SK-N-SH (cell line): ENCODE results near the gene PFKFB2. TPM values are rescaled to one million over a fixed set of nuclear protein-coding genes. Genes with fewer than 3 reads are reported as not detected.

Experiments used
- CTCF ChIA-PET: fragments of 300-600, 350-600 bp; formaldehyde crosslinking; extraction: SDS; loops from one replicate; lab custom pipeline; 2021; lab: Yijun Ruan, JAX
- POLR2A ChIA-PET: fragments of 350-600 bp; sonication (Branson Sonifier 250); formaldehyde crosslinking; extraction: SDS; loops from one replicate; lab custom pipeline; 2020; ENCODE audit warnings: antibody characterized with exemption, inconsistent platforms; lab: Yijun Ruan, JAX
- DNase-seq: peaks from one replicate; pipeline ENCODE4 v3.0.0; 2012
- H2AFZ ChIP-seq: fragments of 200-600 bp; sonication (generic); 2 replicates; pipeline ENCODE4 v1.8.1; 2016; ENCODE audit warnings: antibody characterized with exemption, mild to moderate bottlenecking, low read depth
- H3F3A ChIP-seq: fragments of 200-600 bp; sonication (generic); replicated peaks from 2 replicates; pipeline ENCODE3; 2016; ENCODE audit warnings: antibody characterized with exemption, mild to moderate bottlenecking; ENCODE audit not compliant: insufficient read depth
- H3K27ac ChIP-seq, 2 experiments: fragments of 200-500 bp in 1 of 2; fragments of 200-600 bp in 1 of 2; sonication (Bioruptor generic) in 1 of 2; sonication (generic), shearing (Covaris generic) in 1 of 2; 2 replicates each; pipeline versions ENCODE4 v1.5.1 to v1.6.1; 2014 to 2016; ENCODE audit warnings: low read depth in 2 of 2, inconsistent platforms in 1 of 2, low read length in 1 of 2, mild to moderate bottlenecking in 1 of 2, mixed read lengths in 1 of 2
- H3K27me3 ChIP-seq: fragments of 200-600 bp; sonication (generic), shearing (Covaris generic); 2 replicates; pipeline ENCODE4 v1.6.1; 2016; ENCODE audit warnings: mixed run types; ENCODE audit not compliant: insufficient read depth
- H3K36me3 ChIP-seq, 2 experiments: fragments of 200-500 bp in 1 of 2; fragments of 200-600 bp in 1 of 2; sonication (Bioruptor generic) in 1 of 2; sonication (generic) in 1 of 2; replicated peaks in 1 of 2; 2 replicates each; pipeline versions ENCODE3 to v1.5.1; 2014 to 2016; ENCODE audit warnings: low read length in 1 of 2, mild to moderate bottlenecking in 1 of 2; ENCODE audit not compliant: insufficient read depth in 2 of 2, control insufficient read depth in 1 of 2
- H3K4me1 ChIP-seq, 2 experiments: fragments of 200-500 bp in 1 of 2; fragments of 200-600 bp in 1 of 2; sonication (Bioruptor generic) in 1 of 2; sonication (generic), shearing (Covaris generic) in 1 of 2; 2 replicates each; pipeline versions ENCODE4 v1.5.1 to v1.6.1; 2014 to 2016; ENCODE audit warnings: low read depth in 1 of 2, low read length in 1 of 2, mixed run types in 1 of 2; ENCODE audit not compliant: insufficient read depth in 2 of 2, control insufficient read depth in 1 of 2
- H3K4me2 ChIP-seq: fragments of 200-600 bp; sonication (generic), shearing (Covaris generic); 2 replicates; pipeline ENCODE4 v1.6.1; 2017; ENCODE audit warnings: mixed run types
- H3K4me3 ChIP-seq, 2 experiments: fragments of 200-500 bp in 1 of 2; fragments of 200-600 bp in 1 of 2; sonication (Bioruptor generic) in 1 of 2; sonication (generic), shearing (Covaris generic) in 1 of 2; 2 replicates each; pipeline versions ENCODE4 v1.5.1 to v1.8.1; 2014 to 2016; ENCODE audit warnings: low read depth in 2 of 2, inconsistent platforms in 1 of 2, low read length in 1 of 2, mild to moderate bottlenecking in 1 of 2, mixed read lengths in 1 of 2, moderate library complexity in 1 of 2
- H3K79me2 ChIP-seq: fragments of 200-600 bp; sonication (generic); 2 replicates; pipeline ENCODE4 v1.8.1; 2017; ENCODE audit warnings: mild to moderate bottlenecking; ENCODE audit not compliant: insufficient read depth
- H3K9ac ChIP-seq: fragments of 200-600 bp; sonication (generic); 2 replicates; pipeline ENCODE4 v1.6.1; 2017; ENCODE audit warnings: mixed run types
- H3K9me2 ChIP-seq: fragments of 200-600 bp; sonication (generic); 2 replicates; pipeline ENCODE4 v1.6.1; 2017; ENCODE audit warnings: mixed run types
- H3K9me3 ChIP-seq: fragments of 200-600 bp; sonication (generic); 2 replicates; pipeline ENCODE4 v1.6.1; 2017; ENCODE audit warnings: mixed run types, mild to moderate bottlenecking, moderate library complexity
- H4K20me1 ChIP-seq: fragments of 200-600 bp; sonication (generic); 2 replicates; pipeline ENCODE4 v1.6.1; 2017; ENCODE audit warnings: mild to moderate bottlenecking, mixed run types; ENCODE audit not compliant: insufficient read depth
- CHD2 ChIP-seq: fragments of 150-350 bp; IDR thresholded peaks from 2 replicates; pipeline ENCODE4 v1.6.1; 2018; ENCODE audit warnings: low read length; ENCODE audit not compliant: partially characterized antibody
- EP300 ChIP-seq, 2 experiments: IDR thresholded peaks; 2 replicates each; pipeline versions ENCODE4 v1.4.0 to v1.6.1; 2012; ENCODE audit warnings: borderline replicate concordance in 1 of 2, low read depth in 1 of 2, low read length in 1 of 2
- EZH2phosphoT487 ChIP-seq: fragments of 200-600 bp; sonication (generic); IDR thresholded peaks from 2 replicates; pipeline ENCODE4 v1.6.1; 2017; ENCODE audit warnings: low read depth, mixed run types, mild to moderate bottlenecking, antibody characterized with exemption, moderate library complexity, borderline replicate concordance
- FOSL2 ChIP-seq: IDR thresholded peaks from 2 replicates; pipeline ENCODE4 v1.4.0; 2012; ENCODE audit warnings: low read depth, mild to moderate bottlenecking, moderate library complexity, borderline replicate concordance
- FOXJ3 ChIP-seq: sonication (generic); formaldehyde crosslinking; IDR thresholded peaks from 2 replicates; pipeline ENCODE4 v1.5.1; 2020; ENCODE audit warnings: mild to moderate bottlenecking, missing genetic modification reagents
- FOXM1 ChIP-seq: IDR thresholded peaks from 2 replicates; pipeline ENCODE4 v1.4.0; 2012; ENCODE audit warnings: low read depth, mild to moderate bottlenecking
- JUND ChIP-seq: IDR thresholded peaks from 2 replicates; pipeline ENCODE4 v1.4.0; 2012
- MEF2A ChIP-seq: IDR thresholded peaks from 2 replicates; pipeline ENCODE4 v1.4.0; 2012; ENCODE audit warnings: low read depth, borderline replicate concordance
- RCOR1 ChIP-seq: fragments of 150-350 bp; IDR thresholded peaks from 2 replicates; pipeline ENCODE4 v1.6.1; 2017; ENCODE audit warnings: antibody characterized with exemption, low read length
- REST ChIP-seq: IDR thresholded peaks from 2 replicates; pipeline ENCODE4 v1.6.1; 2012; ENCODE audit warnings: mild to moderate bottlenecking, low read depth, low read length, moderate library complexity
- SMC3 ChIP-seq: IDR thresholded peaks from 2 replicates; pipeline ENCODE4 v1.6.1; 2012; ENCODE audit warnings: low read depth, low read length, improper control_type of control experiment
- TEAD4 ChIP-seq: IDR thresholded peaks from 2 replicates; pipeline ENCODE4 v1.4.0; 2012; ENCODE audit warnings: mild to moderate bottlenecking, borderline replicate concordance; ENCODE audit not compliant: insufficient read depth
- WGBS: methylation state at CpG from one replicate; pipeline ENCODE4 v1.1.6; 2017; ENCODE audit warnings: low lambda C conversion rate; 5-methylcytosine and 5-hydroxymethylcytosine counted together
- polyA plus RNA-seq, 3 experiments: library from polyadenylated mRNA; depleted of rRNA; stranded (reverse); fragments of >200 nt; gene quantifications; 2 replicates each; pipeline ENCODE4 v1.2.3, GENCODE V29; 2012
- TF ChIP-seq, protein P1 (sequence below): IDR thresholded peaks from 2 replicates; pipeline ENCODE4 v1.4.0; 2012; ENCODE audit warnings: low read depth, borderline replicate concordance

Gene PFKFB2
- polyA plus RNA-seq, 1 of the 3 experiments (the other 2 are of a cell fraction) = 1.8 TPM

GRCh38 chr1:207028884-207029650, 24.0 kb upstream of the PFKFB2 start:
- POLR2A ChIA-PET = no interaction called here
- no peak overlapping the region for H3K4me3 ChIP-seq
- no peaks in the 10 kb centered on the region for H3K27me3 ChIP-seq
- H3K4me2 ChIP-seq = no peak overlapping the region
- no peak overlapping the region for H3K27ac ChIP-seq
- H3K9me2 ChIP-seq = no peaks in the 10 kb centered on the region
- peaks cover 17% of the 10 kb centered on the region for H3F3A ChIP-seq
- peaks cover 8 to 33% of the 10 kb centered on the region in 2 experiments for H3K4me1 ChIP-seq
- DNase-seq = no peak
- no peaks in the 10 kb centered on the region for H4K20me1 ChIP-seq
- no peak for TF ChIP-seq TEAD4
- TF ChIP-seq, all 33 proteins: peak for 0
- 20% methylated on average over 2 of the region's 2 CpGs for WGBS
- H2AFZ ChIP-seq = no peak overlapping the region
- H3K9me3 ChIP-seq = no peaks in the 10 kb centered on the region
- CTCF ChIA-PET = interaction anchor here (1.0 to 1.6 kb wide), 4 partner anchors 21 to 294 kb away, joined by 3 to 6 read pairs (median 4); no protein-coding TSS in a partner anchor
- no peaks in the 10 kb centered on the region for H3K36me3 ChIP-seq
- H3K9ac ChIP-seq = no peak overlapping the region
- no peaks in the 10 kb centered on the region for H3K79me2 ChIP-seq

DNA sequence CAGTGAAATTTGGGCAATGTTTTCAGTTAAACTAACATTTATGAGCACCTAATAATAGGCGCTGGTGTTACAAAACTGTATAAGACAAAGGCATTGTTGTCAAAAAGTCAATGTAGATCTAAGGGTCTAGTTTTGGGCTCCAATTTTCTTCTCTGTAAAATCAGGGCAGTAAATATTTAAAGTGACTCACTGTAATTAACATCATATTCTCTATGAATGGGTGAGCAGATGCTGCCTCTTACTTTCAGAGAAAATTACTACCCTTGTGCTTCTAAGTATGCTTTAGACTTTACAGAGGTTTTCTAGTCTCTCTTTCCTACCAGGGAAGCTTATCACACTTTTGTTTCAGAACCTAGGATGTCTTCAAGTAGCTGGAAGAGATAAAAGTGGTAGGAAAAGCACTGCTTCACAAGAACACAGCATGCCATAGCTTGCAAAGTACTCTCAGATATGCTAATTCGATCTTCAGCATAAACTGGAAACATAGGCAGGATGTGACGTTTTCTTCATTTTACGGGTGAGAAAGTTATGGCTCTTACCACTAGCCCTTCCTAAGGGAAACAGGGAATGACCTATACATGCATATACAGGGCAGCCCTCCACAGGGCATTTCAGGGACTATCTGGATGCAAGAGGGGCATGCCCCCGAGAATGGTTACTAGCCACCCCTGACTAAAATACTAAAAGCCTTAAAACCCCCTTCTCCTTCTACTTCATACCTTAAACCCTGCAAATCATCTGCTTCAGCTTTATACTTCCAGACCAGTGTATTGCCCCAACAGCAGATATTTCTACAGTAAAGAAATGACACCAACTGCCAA, 23.2 kb upstream of the PFKFB2 start:
- Histone ChIP-seq H3K9me3 (no peaks in the 10 kb centered on the region), H3K27ac (no peak overlapping the region), H3K36me3 (no peaks in the 10 kb centered on the region), H4K20me1 (no peaks in the 10 kb centered on the region), H3K9me2 (no peaks in the 10 kb centered on the region), H3K4me2 (no peak overlapping the region), H3F3A (peaks cover 17% of the 10 kb centered on the region), H2AFZ (no peak overlapping the region), H3K4me1 (peaks cover 3 to 27% of the 10 kb centered on the region in 2 experiments), H3K79me2 (no peaks in the 10 kb centered on the region), H3K4me3 (no peak overlapping the region), H3K9ac (no peak overlapping the region), H3K27me3 (no peaks in the 10 kb centered on the region)
- no peak for TF ChIP-seq JUND
- no peak for TF ChIP-seq FOSL2
- no peak for TF ChIP-seq REST
- TF ChIP-seq FOXJ3 (CRISPR knock-in tag) = no peak
- TF ChIP-seq EZH2phosphoT487 = no peak
- TF ChIP-seq RCOR1 = no peak
- TF ChIP-seq FOXM1 = no peak
- no peak for TF ChIP-seq MEF2A
- no peak for TF ChIP-seq SMC3
- TF ChIP-seq, protein P1, sequence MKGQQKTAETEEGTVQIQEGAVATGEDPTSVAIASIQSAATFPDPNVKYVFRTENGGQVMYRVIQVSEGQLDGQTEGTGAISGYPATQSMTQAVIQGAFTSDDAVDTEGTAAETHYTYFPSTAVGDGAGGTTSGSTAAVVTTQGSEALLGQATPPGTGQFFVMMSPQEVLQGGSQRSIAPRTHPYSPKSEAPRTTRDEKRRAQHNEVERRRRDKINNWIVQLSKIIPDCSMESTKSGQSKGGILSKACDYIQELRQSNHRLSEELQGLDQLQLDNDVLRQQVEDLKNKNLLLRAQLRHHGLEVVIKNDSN = no peak
- TF ChIP-seq CHD2 = no peak
- no peak for TF ChIP-seq EP300 (IDR thresholded peaks at IDR 0.05; ENCODE audit: borderline replicate concordance in 1 of 2, low read depth in 1 of 2, low read length in 1 of 2)
- ChIA-PET CTCF (interaction anchor here (1.0 to 1.6 kb wide), 3 partner anchors 20 to 55 kb away, joined by 3 to 6 read pairs (median 4); no protein-coding TSS in a partner anchor), POLR2A (no interaction called here)
- 33% methylated on average over 5 of the region's 5 CpGs for WGBS
- DNase-seq = no peak
